ENCODE measurements around the gene FHOD1. TPM values are rescaled to one million over a fixed set of nuclear protein-coding genes. Genes with fewer than 3 reads are reported as not detected.

FHOD1 gene
- total and polyA plus RNA-seq, 2 of the 13 experiments (the other 11 are each of a cell fraction or from before 2014, with no cell fraction given): 20.0 to 20.8 TPM

DNA sequence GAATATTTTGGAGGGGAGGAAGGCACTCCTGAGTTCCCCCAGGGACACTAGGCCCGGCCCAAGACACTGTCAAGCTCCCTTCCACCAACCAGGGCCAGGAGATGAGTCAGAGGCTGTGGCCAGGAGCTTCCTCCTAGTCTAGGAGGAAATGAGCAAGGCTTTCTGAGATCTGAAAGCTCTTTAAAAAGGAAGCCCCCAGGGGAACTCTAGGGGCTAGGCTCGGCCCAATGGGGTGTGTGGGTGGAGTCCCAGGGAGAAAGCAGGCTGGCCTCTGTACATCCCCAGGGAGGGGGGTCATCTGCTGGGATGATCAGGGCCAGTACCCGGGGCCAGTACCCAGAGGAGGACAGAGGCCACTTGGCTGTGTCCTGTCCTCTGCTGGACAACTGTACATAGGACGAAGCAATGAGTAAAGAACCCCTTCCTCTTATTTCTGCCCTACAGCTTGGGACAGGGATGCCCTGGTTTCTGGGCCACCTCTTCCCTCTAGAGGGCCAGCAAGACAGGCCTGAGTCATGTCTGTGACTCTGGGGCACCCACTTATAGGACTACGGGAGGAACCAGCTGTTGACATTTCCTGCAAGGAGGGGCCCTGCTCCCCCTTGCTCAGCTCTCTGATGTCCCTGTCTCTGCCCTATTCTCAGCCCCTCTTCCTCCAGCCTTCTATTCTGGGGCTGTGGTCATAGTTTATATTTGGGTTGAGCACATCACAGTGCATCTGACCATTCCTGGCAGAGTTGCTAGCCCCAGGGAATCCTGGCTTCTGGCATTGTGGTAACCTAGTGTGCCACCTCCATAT lies 2.7 kb downstream of the FHOD1 start (continued):
- TF ChIP-seq, protein P1, sequence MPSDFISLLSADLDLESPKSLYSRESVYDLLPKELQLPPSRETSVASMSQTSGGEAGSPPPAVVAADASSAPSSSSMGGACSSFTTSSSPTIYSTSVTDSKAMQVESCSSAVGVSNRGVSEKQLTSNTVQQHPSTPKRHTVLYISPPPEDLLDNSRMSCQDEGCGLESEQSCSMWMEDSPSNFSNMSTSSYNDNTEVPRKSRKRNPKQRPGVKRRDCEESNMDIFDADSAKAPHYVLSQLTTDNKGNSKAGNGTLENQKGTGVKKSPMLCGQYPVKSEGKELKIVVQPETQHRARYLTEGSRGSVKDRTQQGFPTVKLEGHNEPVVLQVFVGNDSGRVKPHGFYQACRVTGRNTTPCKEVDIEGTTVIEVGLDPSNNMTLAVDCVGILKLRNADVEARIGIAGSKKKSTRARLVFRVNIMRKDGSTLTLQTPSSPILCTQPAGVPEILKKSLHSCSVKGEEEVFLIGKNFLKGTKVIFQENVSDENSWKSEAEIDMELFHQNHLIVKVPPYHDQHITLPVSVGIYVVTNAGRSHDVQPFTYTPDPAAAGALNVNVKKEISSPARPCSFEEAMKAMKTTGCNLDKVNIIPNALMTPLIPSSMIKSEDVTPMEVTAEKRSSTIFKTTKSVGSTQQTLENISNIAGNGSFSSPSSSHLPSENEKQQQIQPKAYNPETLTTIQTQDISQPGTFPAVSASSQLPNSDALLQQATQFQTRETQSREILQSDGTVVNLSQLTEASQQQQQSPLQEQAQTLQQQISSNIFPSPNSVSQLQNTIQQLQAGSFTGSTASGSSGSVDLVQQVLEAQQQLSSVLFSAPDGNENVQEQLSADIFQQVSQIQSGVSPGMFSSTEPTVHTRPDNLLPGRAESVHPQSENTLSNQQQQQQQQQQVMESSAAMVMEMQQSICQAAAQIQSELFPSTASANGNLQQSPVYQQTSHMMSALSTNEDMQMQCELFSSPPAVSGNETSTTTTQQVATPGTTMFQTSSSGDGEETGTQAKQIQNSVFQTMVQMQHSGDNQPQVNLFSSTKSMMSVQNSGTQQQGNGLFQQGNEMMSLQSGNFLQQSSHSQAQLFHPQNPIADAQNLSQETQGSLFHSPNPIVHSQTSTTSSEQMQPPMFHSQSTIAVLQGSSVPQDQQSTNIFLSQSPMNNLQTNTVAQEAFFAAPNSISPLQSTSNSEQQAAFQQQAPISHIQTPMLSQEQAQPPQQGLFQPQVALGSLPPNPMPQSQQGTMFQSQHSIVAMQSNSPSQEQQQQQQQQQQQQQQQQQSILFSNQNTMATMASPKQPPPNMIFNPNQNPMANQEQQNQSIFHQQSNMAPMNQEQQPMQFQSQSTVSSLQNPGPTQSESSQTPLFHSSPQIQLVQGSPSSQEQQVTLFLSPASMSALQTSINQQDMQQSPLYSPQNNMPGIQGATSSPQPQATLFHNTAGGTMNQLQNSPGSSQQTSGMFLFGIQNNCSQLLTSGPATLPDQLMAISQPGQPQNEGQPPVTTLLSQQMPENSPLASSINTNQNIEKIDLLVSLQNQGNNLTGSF (CRISPR knock-in tag; IDR thresholded peaks at IDR 0.05): no peak
- TF ChIP-seq ZNF570 (CRISPR knock-in tag; IDR thresholded peaks at IDR 0.05; ENCODE audit: borderline replicate concordance): no peak
- no peak for TF ChIP-seq SP1 (IDR thresholded peaks at IDR 0.05)
- no peak for TF ChIP-seq SP1 (CRISPR knock-in tag; IDR thresholded peaks at IDR 0.05)
- no peak for TF ChIP-seq ZKSCAN1 (IDR thresholded peaks at IDR 0.05; ENCODE audit: low read length)
- no peak for TF ChIP-seq FOXA1 (IDR thresholded peaks at IDR 0.05)
- TF ChIP-seq FOXA1 (CRISPR knock-in tag; IDR thresholded peaks at IDR 0.05): peak; percentile 14; the same call in 1 of the 2 replicates

DNA sequence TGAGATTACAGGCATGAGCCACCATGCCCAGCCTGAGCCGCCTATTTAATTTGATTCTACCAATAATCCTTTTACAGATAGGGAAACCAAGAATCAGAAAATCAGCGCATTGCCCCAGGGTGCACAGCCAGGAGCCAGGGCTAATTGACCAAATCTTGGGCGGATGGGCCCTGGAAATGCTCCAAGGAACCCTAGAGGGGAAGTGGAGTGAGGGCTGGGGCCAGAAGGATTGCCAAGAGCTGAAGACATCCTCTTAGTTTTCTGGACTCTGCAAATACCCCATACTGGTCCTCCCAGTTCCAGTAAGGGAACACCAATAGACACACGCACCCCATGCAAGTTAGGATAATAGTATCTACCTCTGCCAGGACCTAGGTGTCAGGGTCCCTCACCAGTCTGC lies 3.8 kb downstream of the FHOD1 start:
- Histone ChIP-seq H3K27ac (ENCODE audit: extremely low read length, insufficient read depth, low read length) (no peak overlapping the region), H3K4me1 (ENCODE audit: insufficient read depth, low read length) (peaks cover 51% of the 10 kb centered on the region), H3K9ac (ENCODE audit: insufficient read depth, low read depth, low read length) (no peak overlapping the region), H2AFZ (ENCODE audit: low read length) (no peak overlapping the region), H3K4me3 (replicated peaks in 1 of 3; ENCODE audit: insufficient read depth in 1 of 3, low read depth in 2 of 3, low read length in 3 of 3) (no peak overlapping the region), H3K9me3 (ENCODE audit: low read length) (no peaks in the 10 kb centered on the region), H3K4me2 (ENCODE audit: low read depth, low read length) (no peak overlapping the region), H4K20me1 (ENCODE audit: insufficient read depth, low read length) (no peaks in the 10 kb centered on the region), H3K27me3 (ENCODE audit: control insufficient read depth in 1 of 2, insufficient read depth in 2 of 2, low read length in 2 of 2) (peaks cover 0 to under 1% of the 10 kb centered on the region in 2 experiments; a peak in 1 of 5 replicates), H3K36me3 (replicated peaks in 1 of 2; ENCODE audit: control insufficient read depth in 1 of 2, insufficient read depth in 2 of 2, low read length in 2 of 2) (peaks cover 9 to 15% of the 10 kb centered on the region in 2 experiments), H3K79me2 (ENCODE audit: insufficient read depth, low read length) (no peaks in the 10 kb centered on the region)
- no TSS peak for BruUV-seq (replicated peaks)
- ChIA-PET POLR2A (no interaction called here), CTCF (ENCODE audit: low intra/inter-chr PET ratio, low total read pairs) (no interaction called here)
- intact Hi-C loops (cut with micrococcal nuclease; ENCODE audit: unreplicated experiment): no loop called here
- no peak for TF ChIP-seq GTF2F1 (IDR thresholded peaks at IDR 0.05; ENCODE audit: low read length)
- FAIRE-seq: no peak
- in situ Hi-C loops (cut with HindIII; ENCODE audit: extremely low pct_ligation_motif_present, low pct_unique_long_range_greater_than_20kb): no loop called here
- 100% methylated on average over 4 of the region's 4 CpGs for WGBS (ENCODE audit: low lambda C conversion rate)
- DNase-seq (ENCODE audit: low spot score): no peak
- no peak for ATAC-seq
